Neural cell (in vitro differentiated cells): ENCODE results near the gene IMMP2L. TPM values are rescaled to one million over a fixed set of nuclear protein-coding genes. Genes with fewer than 3 reads are reported as not detected.

ENCODE experiments used
- H2AFZ ChIP-seq: fragments of 200-600, 300-800 bp; sonication (generic), shearing (Covaris generic); 2 replicates; pipeline ENCODE4 v1.6.0; 2014; ENCODE audit warnings: low read depth, mild to moderate bottlenecking, antibody characterized with exemption, low read length, moderate library complexity
- H3F3A ChIP-seq: fragments of 200-600 bp; shearing (Covaris generic); 2 replicates; pipeline ENCODE4 v1.6.1; 2016; ENCODE audit warnings: mild to moderate bottlenecking, moderate library complexity, mixed read lengths, antibody characterized with exemption, low read length; ENCODE audit not compliant: insufficient read depth, poor library complexity, severe bottlenecking
- H3K27ac ChIP-seq: fragments of 200-600, 300-800 bp; sonication (generic), shearing (Covaris generic); 2 replicates; pipeline ENCODE4 v1.5.1; 2014; ENCODE audit warnings: mild to moderate bottlenecking, low read length, moderate library complexity
- H3K27me3 ChIP-seq: fragments of 300-800, 200-600 bp; sonication (generic), shearing (Covaris generic); 2 replicates; pipeline ENCODE4 v1.6.0; 2014; ENCODE audit warnings: mild to moderate bottlenecking, low read depth, low read length, moderate library complexity; ENCODE audit not compliant: insufficient read depth
- H3K36me3 ChIP-seq: fragments of 300-800, 200-600 bp; sonication (generic), shearing (Covaris generic); 2 replicates; pipeline ENCODE4 v1.5.1; 2014; ENCODE audit warnings: mild to moderate bottlenecking, antibody characterized with exemption, low read length, moderate library complexity; ENCODE audit not compliant: insufficient read depth
- H3K4me2 ChIP-seq: fragments of 300-800, 200-600 bp; sonication (generic), shearing (Covaris generic); 2 replicates; pipeline ENCODE4 v1.6.0; 2014; ENCODE audit warnings: mild to moderate bottlenecking, low read length
- H3K4me3 ChIP-seq: fragments of 300-800, 200-600 bp; sonication (generic), shearing (Covaris generic); 2 replicates; pipeline ENCODE4 v1.5.1; 2014; ENCODE audit warnings: mild to moderate bottlenecking, low read length, moderate library complexity
- H3K79me2 ChIP-seq: fragments of 200-600 bp; shearing (Covaris generic); replicated peaks from 2 replicates; pipeline ENCODE4 v1.6.0; 2014; ENCODE audit warnings: mild to moderate bottlenecking, low read length, moderate library complexity; ENCODE audit not compliant: insufficient read depth
- H3K9ac ChIP-seq: fragments of 300-800, 200-600 bp; sonication (generic), shearing (Covaris generic); 2 replicates; pipeline ENCODE4 v1.6.1; 2016; ENCODE audit warnings: mild to moderate bottlenecking, low read length, mixed read lengths
- H3K9me2 ChIP-seq: fragments of 200-600 bp; shearing (Covaris generic); 2 replicates; pipeline ENCODE4 v1.6.1; 2016; ENCODE audit warnings: mild to moderate bottlenecking, low read length, mixed read lengths; ENCODE audit not compliant: insufficient read depth
- H3K9me3 ChIP-seq: fragments of 200-600, 300-800 bp; sonication (generic), shearing (Covaris generic); 2 replicates; pipeline ENCODE4 v1.6.1; 2016; ENCODE audit warnings: mild to moderate bottlenecking, mixed run types, low read length, moderate library complexity, mixed read lengths
- H4K20me1 ChIP-seq: fragments of 200-600 bp; shearing (Covaris generic); 2 replicates; pipeline ENCODE4 v1.6.1; 2016; ENCODE audit warnings: mild to moderate bottlenecking, mixed run types; ENCODE audit not compliant: insufficient read depth
- CTCF ChIP-seq: fragments of 450-650 bp; IDR thresholded peaks from 2 replicates; pipeline ENCODE4 v1.5.1; 2014; ENCODE audit warnings: antibody characterized with exemption, mild to moderate bottlenecking, moderate library complexity; ENCODE audit not compliant: poor library complexity, severe bottlenecking
- EP300 ChIP-seq: fragments of 450-650 bp; conservative IDR thresholded peaks from 2 replicates; pipeline ENCODE4 v1.6.1; 2014; ENCODE audit warnings: antibody characterized with exemption, mild to moderate bottlenecking, moderate library complexity; ENCODE audit not compliant: poor library complexity, severe bottlenecking
- EZH2 ChIP-seq: fragments of 200-600, 300-800 bp; shearing (Covaris generic), sonication (generic); IDR thresholded peaks from 2 replicates; pipeline ENCODE4 v1.6.1; 2014; ENCODE audit warnings: antibody characterized with exemption, low read length, borderline replicate concordance, mild to moderate bottlenecking; ENCODE audit not compliant: insufficient read depth, poor library complexity, severe bottlenecking
- MXI1 ChIP-seq: fragments of 450-650 bp; conservative IDR thresholded peaks from 2 replicates; pipeline ENCODE4 v1.6.1; 2014; ENCODE audit warnings: antibody characterized with exemption, mild to moderate bottlenecking; ENCODE audit not compliant: poor library complexity, severe bottlenecking
- POLR2AphosphoS5 ChIP-seq: IDR thresholded peaks from 2 replicates; pipeline ENCODE4 v1.6.1; 2012
- RAD21 ChIP-seq: fragments of 450-650 bp; conservative IDR thresholded peaks from 2 replicates; pipeline ENCODE4 v1.6.1; 2014; ENCODE audit warnings: antibody characterized with exemption, mild to moderate bottlenecking, moderate library complexity
- REST ChIP-seq: IDR thresholded peaks from 2 replicates; pipeline ENCODE4 v1.6.1; 2012; ENCODE audit warnings: borderline replicate concordance
- SMC3 ChIP-seq: fragments of 450-650 bp; conservative IDR thresholded peaks from 2 replicates; pipeline ENCODE4 v1.6.1; 2014; ENCODE audit warnings: antibody characterized with exemption, mild to moderate bottlenecking, moderate library complexity; ENCODE audit not compliant: poor library complexity
- TAF1 ChIP-seq: IDR thresholded peaks from 2 replicates; pipeline ENCODE4 v1.6.1; 2012; ENCODE audit warnings: low read depth
- polyA plus RNA-seq: library from polyadenylated mRNA; depleted of rRNA; stranded (reverse); fragments of >200 nt; gene quantifications from 2 replicates; pipeline ENCODE4 v1.2.3, GENCODE V29; 2014

IMMP2L gene
- polyA plus RNA-seq, 1 donor from 2014 or later: 9.7 TPM

- no peak overlapping the region for H2AFZ ChIP-seq
- TF ChIP-seq REST: no peak
- TF ChIP-seq TAF1: no peak
- TF ChIP-seq RAD21: no peak
- no peak for TF ChIP-seq CTCF
- TF ChIP-seq POLR2AphosphoS5: no peak
- TF ChIP-seq EZH2: no peak
- TF ChIP-seq EP300: no peak
- no peak for TF ChIP-seq MXI1
- no peak for TF ChIP-seq SMC3
- H4K20me1 ChIP-seq: no peaks in the 10 kb centered on the region
- no peaks in the 10 kb centered on the region for H3K9me2 ChIP-seq
- no peaks in the 10 kb centered on the region for H3F3A ChIP-seq
- H3K27me3 ChIP-seq: no peaks in the 10 kb centered on the region
- H3K9me3 ChIP-seq: no peaks in the 10 kb centered on the region
- H3K4me2 ChIP-seq: no peak overlapping the region
- H3K36me3 ChIP-seq: no peaks in the 10 kb centered on the region
- H3K9ac ChIP-seq: no peak overlapping the region
- no peaks in the 10 kb centered on the region for H3K79me2 ChIP-seq
- H3K27ac ChIP-seq: peak overlapping the region; percentile 1
- no peak overlapping the region for H3K4me3 ChIP-seq
Measured at GRCh38 chr7:111485701-111486380, 76.5 kb downstream of the IMMP2L start.

- no peaks in the 10 kb centered on the region for H3K9me2 ChIP-seq
- no peak overlapping the region for H2AFZ ChIP-seq
- H3K27ac ChIP-seq: no peak overlapping the region
- H3K4me2 ChIP-seq: no peak overlapping the region
- H3K36me3 ChIP-seq: no peaks in the 10 kb centered on the region
- H4K20me1 ChIP-seq: no peaks in the 10 kb centered on the region
- H3F3A ChIP-seq: no peaks in the 10 kb centered on the region
- H3K27me3 ChIP-seq: no peaks in the 10 kb centered on the region
- TF ChIP-seq CTCF: no peak
- TF ChIP-seq POLR2AphosphoS5: no peak
- TF ChIP-seq RAD21: no peak
- no peak for TF ChIP-seq EP300
- no peak for TF ChIP-seq TAF1
- no peak for TF ChIP-seq EZH2
- no peak for TF ChIP-seq SMC3
- TF ChIP-seq MXI1: no peak
- TF ChIP-seq REST: no peak
- no peaks in the 10 kb centered on the region for H3K79me2 ChIP-seq
- H3K9ac ChIP-seq: no peak overlapping the region
- H3K9me3 ChIP-seq: no peaks in the 10 kb centered on the region
- H3K4me3 ChIP-seq: no peak overlapping the region
Measured at GRCh38 chr7:111483078-111483477, 79.2 kb downstream of the IMMP2L start.
